ENCODE data around the gene TRIM67. TPM values are rescaled to one million over a fixed set of nuclear protein-coding genes. Genes with fewer than 3 reads are reported as not detected.

Gene TRIM67
- total and polyA plus RNA-seq, 2 of the 4 experiments (the other 2 are of a cell fraction) = not detected

DNA sequence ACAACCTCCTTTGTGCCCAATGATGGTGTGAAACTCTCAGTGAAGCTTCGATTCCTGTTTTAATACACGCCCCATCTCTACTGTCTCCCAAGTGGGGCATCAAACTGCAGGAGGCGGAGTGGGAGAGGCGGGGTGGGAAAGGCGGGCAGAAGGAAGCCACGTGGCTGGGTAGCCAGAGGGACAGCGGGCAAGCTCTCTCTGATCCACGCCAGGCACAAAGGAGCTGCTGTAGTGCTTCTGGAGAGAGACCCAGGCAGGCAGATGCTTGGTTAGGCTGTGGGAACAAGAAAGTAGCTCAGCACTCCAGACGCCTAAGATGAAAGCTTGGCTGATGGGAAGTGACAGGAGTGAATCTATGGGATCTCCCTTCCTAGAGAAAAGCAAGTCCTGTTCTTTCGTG lies 25.7 kb downstream of the TRIM67 start:
- Histone ChIP-seq H3K18ac (ENCODE audit: low read depth, low read length) (no peak overlapping the region), H3K9me3 (ENCODE audit: control insufficient read depth, insufficient read depth, low read length) (no peaks in the 10 kb centered on the region), H3K23ac (ENCODE audit: low read depth, low read length) (no peak overlapping the region), H3K36me3 (ENCODE audit: control insufficient read depth, insufficient read depth, low read length) (no peaks in the 10 kb centered on the region), H3K79me1 (ENCODE audit: low read depth in 1 of 2, low read length in 2 of 2) (no peaks in the 10 kb centered on the region), H3K4ac (ENCODE audit: low read depth, low read length) (no peak overlapping the region), H3K27ac (ENCODE audit: insufficient read depth, low read length) (no peak overlapping the region), H3K9ac (ENCODE audit: low read depth, low read length) (no peak overlapping the region), H3K9me1 (ENCODE audit: insufficient read depth, low read length) (no peaks in the 10 kb centered on the region), H4K20me1 (ENCODE audit: insufficient read depth, low read length) (no peaks in the 10 kb centered on the region), H3K14ac (replicated peaks; ENCODE audit: low read depth, low read length) (no peak overlapping the region), H4K8ac (ENCODE audit: low read depth in 2 of 2, low read length in 2 of 2) (no peak overlapping the region), H3K4me3 (ENCODE audit: insufficient read depth, low read depth, low read length) (no peak overlapping the region), H3K27me3 (ENCODE audit: control insufficient read depth, insufficient read depth, low read length) (peaks cover 13% of the 10 kb centered on the region), H3K56ac (ENCODE audit: extremely low read depth, insufficient read depth, low read length) (no peak overlapping the region), H2AFZ (replicated peaks; ENCODE audit: low read length, poor library complexity) (no peak overlapping the region), H3K4me1 (ENCODE audit: control insufficient read depth, insufficient read depth, low read length) (no peaks in the 10 kb centered on the region), H3K4me2 (ENCODE audit: low read depth, low read length) (no peak overlapping the region), H2AK5ac (ENCODE audit: low read depth, low read length) (no peak overlapping the region), H4K5ac (ENCODE audit: low read depth, low read length) (no peak overlapping the region), H2BK120ac (ENCODE audit: low read depth, low read length) (no peak overlapping the region), H2BK20ac (ENCODE audit: low read depth, low read length) (no peak overlapping the region), H2AK9ac (replicated peaks; ENCODE audit: low read depth, low read length, poor library complexity) (no peak overlapping the region), H4K91ac (ENCODE audit: insufficient read depth, low read depth, low read length) (no peak overlapping the region), H2BK5ac (ENCODE audit: low read depth, low read length, poor library complexity, severe bottlenecking) (no peak overlapping the region), H2BK15ac (ENCODE audit: low read depth, low read length) (no peak overlapping the region)
- WGBS, 2 experiments (ENCODE audit: extremely low coverage in 2 of 2, insufficient read length in 1 of 2) = 0% methylated on average over 1 of the region's 10 CpGs; no CpG with 5 or more reads in 1 of the 2 experiments
- ATAC-seq (ENCODE audit: low read depth) = no peak
- BruUV-seq (replicated peaks) = no TSS peak
- ChIA-PET POLR2A (ENCODE audit: unreplicated experiment) (no interaction called here), CTCF (no interaction called here)
- dilution Hi-C loops (cut with HindIII; ENCODE audit: low sequenced_read_pairs, unreplicated experiment) (no loop called here), in situ Hi-C loops (cut with MboI; ENCODE audit: low sequenced_read_pairs) (no loop called here), intact Hi-C loops (cut with micrococcal nuclease) (no loop called here)
- DNase-seq = no peak
- no peak for TF ChIP-seq BHLHE40 (IDR thresholded peaks at IDR 0.05; ENCODE audit: low read depth, low read length)
- no peak for TF ChIP-seq MAFK (IDR thresholded peaks at IDR 0.05; ENCODE audit: low read depth, low read length)
- TF ChIP-seq RFX5 (IDR thresholded peaks at IDR 0.05; ENCODE audit: low read depth, low read length) = no peak
- TF ChIP-seq, protein P1, sequence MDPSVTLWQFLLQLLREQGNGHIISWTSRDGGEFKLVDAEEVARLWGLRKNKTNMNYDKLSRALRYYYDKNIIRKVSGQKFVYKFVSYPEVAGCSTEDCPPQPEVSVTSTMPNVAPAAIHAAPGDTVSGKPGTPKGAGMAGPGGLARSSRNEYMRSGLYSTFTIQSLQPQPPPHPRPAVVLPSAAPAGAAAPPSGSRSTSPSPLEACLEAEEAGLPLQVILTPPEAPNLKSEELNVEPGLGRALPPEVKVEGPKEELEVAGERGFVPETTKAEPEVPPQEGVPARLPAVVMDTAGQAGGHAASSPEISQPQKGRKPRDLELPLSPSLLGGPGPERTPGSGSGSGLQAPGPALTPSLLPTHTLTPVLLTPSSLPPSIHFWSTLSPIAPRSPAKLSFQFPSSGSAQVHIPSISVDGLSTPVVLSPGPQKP (IDR thresholded peaks at IDR 0.05; ENCODE audit: borderline replicate concordance, low read depth, low read length) = no peak
- TF ChIP-seq, protein P2, sequence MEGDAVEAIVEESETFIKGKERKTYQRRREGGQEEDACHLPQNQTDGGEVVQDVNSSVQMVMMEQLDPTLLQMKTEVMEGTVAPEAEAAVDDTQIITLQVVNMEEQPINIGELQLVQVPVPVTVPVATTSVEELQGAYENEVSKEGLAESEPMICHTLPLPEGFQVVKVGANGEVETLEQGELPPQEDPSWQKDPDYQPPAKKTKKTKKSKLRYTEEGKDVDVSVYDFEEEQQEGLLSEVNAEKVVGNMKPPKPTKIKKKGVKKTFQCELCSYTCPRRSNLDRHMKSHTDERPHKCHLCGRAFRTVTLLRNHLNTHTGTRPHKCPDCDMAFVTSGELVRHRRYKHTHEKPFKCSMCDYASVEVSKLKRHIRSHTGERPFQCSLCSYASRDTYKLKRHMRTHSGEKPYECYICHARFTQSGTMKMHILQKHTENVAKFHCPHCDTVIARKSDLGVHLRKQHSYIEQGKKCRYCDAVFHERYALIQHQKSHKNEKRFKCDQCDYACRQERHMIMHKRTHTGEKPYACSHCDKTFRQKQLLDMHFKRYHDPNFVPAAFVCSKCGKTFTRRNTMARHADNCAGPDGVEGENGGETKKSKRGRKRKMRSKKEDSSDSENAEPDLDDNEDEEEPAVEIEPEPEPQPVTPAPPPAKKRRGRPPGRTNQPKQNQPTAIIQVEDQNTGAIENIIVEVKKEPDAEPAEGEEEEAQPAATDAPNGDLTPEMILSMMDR (conservative IDR thresholded peaks at IDR 0.05; ENCODE audit: low read depth, low read length) = no peak
- no peak for TF ChIP-seq RAD21 (IDR thresholded peaks at IDR 0.05; ENCODE audit: low read length)
- no peak for TF ChIP-seq NFE2L2 (IDR thresholded peaks at IDR 0.05; ENCODE audit: low read depth, low read length)
- no peak for TF ChIP-seq RCOR1 (IDR thresholded peaks at IDR 0.05; ENCODE audit: insufficient replicate concordance, low read length)
- TF ChIP-seq CHD1 (IDR thresholded peaks at IDR 0.05; ENCODE audit: low read depth, low read length) = no peak
- TF ChIP-seq POLR2A (IDR thresholded peaks at IDR 0.05; ENCODE audit: low read depth, low read length) = no peak
- no peak for TF ChIP-seq CEBPB (IDR thresholded peaks at IDR 0.05; ENCODE audit: low read depth, low read length)
- no peak for TF ChIP-seq SMC3 (IDR thresholded peaks at IDR 0.05; ENCODE audit: low read depth, low read length)
- no peak for TF ChIP-seq MAZ (IDR thresholded peaks at IDR 0.05; ENCODE audit: borderline replicate concordance, low read depth, low read length)
- TF ChIP-seq, protein P3, sequence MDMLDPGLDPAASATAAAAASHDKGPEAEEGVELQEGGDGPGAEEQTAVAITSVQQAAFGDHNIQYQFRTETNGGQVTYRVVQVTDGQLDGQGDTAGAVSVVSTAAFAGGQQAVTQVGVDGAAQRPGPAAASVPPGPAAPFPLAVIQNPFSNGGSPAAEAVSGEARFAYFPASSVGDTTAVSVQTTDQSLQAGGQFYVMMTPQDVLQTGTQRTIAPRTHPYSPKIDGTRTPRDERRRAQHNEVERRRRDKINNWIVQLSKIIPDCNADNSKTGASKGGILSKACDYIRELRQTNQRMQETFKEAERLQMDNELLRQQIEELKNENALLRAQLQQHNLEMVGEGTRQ (IDR thresholded peaks at IDR 0.05; ENCODE audit: low read depth, low read length) = no peak

All from IMR-90 (cell line).